Iris pigment epithelial cell (primary cell): ENCODE data around the gene TMEM161B.
A peak's percentile ranks its signal among the peaks of the same experiment; 100 is the strongest.
"Not testable (repeated sequence)": the region's sequence is repeated elsewhere in the genome, so short reads cannot be mapped to it uniquely, and the experiment has no call there.

Experiments used
- DNase-seq: peaks from one replicate; pipeline ENCODE4 v3.0.0-alpha.2; 2011; ENCODE audit warnings: low read depth

The TMEM161B gene

DNA sequence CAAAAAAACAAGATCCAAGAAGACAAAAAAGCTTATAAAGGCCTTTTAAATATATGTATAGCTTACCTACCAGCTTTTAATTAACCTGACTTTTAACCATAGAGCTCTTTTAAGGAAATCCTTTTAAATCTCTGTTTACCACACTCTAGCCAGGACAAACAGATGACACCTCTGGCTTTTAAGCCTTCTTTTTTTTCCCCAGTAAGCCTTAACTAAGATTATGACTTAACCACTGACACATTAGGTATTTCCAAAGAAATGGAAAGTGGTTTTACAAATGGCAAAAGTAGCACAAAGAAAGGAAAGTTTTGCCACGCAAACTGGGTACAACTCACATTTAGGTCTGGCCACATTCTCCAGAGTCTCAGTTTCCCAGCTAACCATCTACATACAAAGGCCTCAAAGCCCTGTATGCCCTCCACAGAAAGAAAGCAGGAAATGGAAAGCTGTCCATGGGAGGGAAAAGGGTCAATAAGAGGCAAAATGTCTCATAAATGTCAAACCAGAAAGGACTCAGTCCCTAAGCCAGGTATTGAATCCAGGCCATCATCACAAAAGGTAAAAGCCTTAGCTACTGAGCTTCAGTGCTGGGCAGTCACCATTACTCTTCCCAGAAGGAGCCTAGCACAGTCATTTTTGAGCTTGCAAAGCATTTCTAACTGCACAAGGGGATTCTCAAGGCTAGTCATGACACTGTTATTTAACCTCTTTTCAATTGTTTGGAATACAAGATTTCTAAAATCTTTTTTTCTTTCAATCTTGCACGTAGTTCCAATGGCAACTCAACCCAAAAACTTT is 19.7 kb downstream of the TMEM161B start:
- DNase-seq, result no peak

DNA sequence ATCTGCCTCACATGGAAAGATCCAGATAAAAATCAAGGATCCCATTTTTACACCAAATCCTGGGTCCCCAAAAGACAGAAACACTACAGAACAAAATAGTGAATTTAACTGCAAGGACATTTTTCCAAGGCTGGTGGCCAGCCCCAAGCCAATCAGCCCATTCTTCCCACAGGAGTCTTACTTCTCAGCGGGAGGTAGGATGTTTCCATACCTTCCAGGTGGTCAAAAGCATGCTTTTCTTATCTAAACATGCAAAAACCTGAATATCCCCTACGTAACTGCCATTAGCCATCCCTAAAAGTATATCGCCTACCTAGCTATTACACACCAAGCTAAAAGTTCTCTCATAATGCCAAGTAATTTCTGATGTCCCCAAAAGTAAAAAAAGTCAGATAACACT is 20.6 kb downstream of the TMEM161B start:
- no peak for DNase-seq

DNA sequence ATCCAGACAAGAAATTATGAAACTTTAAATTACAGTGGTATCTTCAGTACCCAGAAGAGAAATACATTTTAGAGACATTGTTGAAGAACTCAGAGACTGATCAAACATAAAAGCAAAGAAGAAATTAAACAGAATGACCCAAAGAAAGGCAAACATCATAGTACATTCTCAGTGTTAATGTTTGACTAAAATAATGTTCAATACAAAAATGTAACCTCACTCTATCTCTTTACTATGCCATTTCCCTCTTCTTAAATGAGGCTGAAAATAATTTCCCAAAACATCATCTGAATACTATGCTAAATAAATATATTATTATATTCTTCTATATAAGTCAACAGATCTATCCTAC is 22.8 kb downstream of the TMEM161B start:
- DNase-seq, result no peak

DNA sequence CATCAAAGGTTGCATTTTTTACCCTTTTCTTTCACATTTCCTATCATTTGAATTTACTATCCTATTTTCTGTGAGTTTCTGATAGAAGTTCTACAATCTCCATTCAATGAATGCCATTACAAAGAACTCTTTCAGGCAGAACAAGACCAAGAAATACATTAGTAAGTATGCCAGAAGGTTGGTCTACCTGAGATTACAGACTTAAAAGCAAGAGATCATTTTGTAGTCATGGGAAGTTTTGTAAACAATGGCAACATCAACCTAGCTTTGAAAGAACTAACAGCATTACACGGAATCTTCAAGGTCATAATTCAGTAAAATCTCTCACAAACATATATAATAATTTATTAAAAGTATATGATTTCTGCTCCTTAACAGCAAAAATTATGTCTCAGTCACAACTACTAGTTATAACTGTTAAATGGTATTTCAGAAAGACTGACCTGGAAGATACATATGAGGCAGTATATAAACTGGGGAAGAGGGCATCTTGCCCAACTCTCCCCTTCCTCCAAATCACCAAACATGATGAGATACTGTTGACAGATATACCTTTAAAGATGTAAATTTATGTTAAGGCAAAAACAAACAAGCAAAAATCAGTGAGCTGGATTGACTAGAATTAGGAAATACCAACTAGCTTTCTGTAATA is 23.3 kb downstream of the TMEM161B start:
- no peak for DNase-seq

DNA sequence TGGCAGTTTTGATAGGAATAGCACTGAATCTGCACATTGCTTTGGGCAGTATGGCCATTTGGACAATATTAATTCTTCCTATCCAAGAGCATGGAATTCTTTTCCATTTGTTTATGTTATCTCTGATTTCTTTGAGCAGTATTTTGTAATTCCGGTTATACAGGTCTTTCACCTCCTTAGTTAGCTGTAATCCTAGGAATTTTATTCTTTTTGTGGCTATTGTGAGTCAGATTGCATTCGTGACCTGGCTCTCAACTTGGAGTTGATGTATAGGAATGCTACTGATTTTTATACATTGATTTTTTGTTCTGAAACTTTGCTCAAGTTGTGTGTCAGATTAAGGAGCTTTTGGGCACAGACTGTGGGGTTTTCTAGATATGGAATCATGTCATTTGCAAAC is 24.0 kb downstream of the TMEM161B start:
- peak; percentile 45 for DNase-seq

DNA sequence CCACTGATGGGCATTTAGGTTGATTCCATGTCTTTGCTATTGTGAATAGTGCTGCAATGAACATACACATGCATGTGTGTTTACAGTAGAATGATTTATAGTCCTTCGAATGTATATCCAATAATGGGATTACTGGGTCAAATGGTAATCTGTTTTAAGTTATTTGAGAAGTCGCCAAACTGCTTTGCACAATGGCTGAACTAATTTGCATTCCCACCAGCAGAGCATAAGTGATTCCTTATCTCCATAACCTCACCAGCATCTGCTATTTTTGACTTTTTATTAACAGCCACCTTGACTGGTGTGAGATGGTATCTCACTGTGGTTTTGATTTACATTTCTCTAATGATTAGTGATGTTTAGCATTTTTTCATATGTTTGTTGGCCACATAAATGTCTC is 25.2 kb downstream of the TMEM161B start:
- not testable (repeated sequence) for DNase-seq

DNA sequence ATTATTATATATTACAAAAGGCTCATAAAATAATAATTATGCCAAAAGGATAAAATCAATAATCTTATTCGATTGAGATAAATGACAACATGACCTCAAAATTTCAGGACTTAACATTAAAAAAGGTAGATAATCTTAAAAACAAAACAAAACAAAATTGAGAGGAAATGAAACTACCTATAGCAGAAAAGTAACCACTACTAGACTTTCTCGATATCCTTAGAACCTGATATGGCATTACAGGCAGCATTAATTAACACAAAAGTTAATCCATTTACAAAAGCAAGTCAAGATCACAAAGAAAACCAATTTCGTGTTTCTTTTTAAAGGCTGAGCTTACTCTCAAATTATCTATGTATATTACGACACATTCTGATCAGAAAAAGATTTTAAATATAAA is 29.9 kb downstream of the TMEM161B start:
- DNase-seq, result no peak

DNA sequence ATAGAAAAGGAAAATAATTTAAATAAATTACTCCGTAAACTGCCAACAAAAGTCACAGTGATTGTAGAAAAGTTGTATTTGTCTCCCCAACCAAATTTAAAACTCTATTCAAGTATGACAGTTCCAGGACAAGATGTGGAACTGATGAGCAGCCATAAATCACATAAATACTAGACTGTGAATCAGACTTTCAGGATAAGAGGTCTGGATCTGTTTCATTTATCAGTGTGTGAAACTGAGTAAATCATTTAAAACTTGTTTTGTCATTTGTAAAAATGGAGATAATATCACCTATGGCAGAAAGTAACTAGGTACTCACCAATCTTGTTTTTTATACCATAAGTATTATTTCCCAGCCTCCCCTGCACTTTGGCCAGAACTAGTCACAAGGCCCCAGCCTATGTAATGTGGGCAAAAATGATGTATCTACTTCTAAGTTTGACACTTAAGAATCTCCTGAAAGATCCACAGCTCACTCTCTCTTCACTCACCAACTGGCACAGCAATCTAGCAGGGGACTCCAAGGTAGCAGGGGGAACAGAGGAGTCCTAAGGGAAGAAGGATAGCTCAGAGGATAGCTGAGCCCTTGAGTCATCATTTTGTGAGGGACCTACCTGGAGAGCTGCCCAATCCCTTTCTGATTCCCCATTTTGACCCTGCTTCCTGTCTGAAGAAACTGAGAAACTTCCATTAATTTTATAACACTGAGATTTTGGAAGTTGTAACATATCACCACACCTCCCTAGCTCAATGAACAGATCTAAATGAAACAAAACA is 31.6 kb downstream of the TMEM161B start:
- DNase-seq, result peak; percentile 49

DNA sequence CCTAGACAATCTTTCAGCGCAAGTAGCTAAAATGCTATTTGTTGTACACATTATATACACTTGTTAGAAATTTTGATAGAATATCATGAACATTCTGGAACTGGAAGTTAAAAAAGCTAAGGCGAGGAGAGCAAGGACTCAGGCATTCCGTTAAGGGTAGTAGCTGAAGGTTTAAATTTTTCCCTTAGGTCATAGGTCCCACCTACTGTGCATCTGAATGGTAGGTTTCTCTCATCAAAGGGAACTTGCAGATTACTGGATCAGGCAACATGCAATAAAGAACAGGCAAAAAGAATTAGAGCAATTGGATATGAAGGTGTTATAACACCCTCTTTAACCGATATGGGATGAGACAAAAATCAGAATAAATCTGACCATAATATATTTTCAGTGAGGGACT is 32.8 kb downstream of the TMEM161B start:
- DNase-seq, result no peak

DNA sequence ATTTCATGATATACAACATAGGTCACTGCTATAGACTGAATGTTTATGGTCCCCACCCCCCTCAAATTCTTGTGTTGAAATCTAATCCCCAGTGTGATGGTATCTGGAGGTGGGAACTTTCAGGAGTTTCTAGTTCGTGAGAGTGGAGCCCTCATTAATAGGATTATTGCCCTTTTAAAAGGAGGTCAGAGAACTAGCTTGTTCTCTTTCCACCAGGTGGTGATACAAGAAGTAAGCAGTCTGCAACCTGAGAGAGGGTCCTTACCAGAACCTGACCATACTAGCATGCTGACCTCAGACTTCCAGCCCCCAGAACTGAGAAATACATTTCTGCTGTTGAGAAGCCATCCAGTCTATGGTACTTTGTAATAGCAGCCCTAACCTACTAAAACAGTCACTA is 33.3 kb downstream of the TMEM161B start:
- DNase-seq, result no peak

DNA sequence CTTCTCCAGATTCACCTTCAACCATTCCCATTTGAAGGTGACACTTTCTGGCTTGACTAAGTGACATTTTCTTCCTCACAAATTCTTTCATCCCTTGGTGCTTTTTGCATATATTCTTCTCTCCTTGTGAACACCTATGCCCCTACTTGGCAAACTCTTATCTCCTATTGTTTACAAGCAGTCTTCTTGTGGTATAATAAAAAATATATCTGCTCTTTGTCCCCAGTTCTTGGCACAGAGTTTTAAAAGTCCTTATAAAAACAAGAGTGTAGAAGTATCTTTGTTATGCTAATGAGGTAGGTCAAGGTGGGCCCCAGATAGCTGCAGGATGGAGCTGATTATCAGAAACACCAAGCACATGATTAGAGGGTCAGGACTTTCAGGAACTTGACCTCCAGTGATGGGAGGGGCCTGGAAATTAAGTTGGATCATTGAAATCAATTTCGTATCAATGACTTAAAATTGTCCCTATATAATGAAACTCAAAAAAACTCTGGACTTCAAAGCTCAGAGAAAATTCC is 38.0 kb downstream of the TMEM161B start:
- no peak for DNase-seq

DNA sequence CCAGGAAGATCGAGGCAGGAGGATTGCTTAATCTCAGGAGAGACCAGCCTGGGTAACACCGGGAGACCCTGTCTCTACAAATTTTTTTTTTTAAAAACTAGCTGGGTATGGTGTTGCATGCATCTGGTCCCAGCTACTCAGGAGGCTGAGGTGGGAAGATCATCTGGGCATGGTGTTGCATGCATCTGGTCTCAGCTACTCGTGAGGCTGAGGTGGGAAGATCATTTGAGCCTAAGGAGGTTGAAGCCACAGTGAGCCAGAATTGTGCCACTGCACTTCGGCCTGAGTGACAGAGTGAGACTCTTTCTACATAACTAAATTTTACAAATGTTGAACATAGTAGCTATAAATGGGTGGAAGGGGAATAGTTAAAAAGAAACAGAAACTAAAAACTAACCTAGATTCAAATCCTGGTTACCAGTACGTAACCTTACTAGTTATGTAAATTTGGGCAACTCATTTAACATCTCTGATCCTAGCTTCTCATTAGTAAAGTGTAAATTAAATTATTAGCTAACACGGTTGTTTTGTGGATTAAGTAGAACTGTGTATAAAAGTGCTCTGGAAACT is 41.7 kb downstream of the TMEM161B start:
- DNase-seq, result no peak

DNA sequence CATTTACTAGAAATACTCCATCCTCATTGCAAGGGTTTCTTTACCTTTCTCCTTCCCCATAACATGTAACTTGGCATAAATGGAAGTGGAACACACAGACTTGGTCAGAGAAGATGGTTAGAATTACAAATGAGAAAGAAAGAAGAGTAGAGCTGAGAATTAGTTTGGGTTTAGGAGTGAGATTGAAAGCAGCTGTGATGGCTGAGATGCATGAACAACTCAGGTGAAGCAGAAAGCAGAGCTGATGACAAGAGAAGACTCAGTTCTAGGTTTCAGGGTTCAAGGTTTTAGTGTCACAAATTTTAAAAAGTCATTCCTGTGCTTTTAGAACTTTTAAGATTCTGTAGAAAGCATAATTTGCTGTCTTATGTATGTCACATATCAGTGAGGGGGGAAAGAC is 54.0 kb downstream of the TMEM161B start:
- no peak for DNase-seq

DNA sequence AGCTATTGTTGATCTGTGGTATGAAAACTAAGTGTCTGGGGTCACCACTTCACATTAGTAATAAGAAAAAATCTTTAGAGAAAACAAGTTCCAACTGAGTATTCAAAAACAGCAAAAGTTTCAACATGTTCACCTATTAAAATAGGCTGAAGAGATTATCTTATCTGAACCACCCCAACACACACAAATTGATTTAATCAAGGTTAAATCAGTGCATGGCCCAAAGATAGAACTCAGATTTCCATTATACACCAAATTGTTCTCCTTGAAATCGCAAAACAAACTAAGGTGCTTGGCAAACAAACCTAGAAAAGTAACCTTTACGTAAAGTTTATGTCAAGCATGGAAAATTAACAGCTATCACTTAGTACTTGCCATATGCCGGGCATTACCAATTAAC is 61.1 kb downstream of the TMEM161B start:
- no peak for DNase-seq

DNA sequence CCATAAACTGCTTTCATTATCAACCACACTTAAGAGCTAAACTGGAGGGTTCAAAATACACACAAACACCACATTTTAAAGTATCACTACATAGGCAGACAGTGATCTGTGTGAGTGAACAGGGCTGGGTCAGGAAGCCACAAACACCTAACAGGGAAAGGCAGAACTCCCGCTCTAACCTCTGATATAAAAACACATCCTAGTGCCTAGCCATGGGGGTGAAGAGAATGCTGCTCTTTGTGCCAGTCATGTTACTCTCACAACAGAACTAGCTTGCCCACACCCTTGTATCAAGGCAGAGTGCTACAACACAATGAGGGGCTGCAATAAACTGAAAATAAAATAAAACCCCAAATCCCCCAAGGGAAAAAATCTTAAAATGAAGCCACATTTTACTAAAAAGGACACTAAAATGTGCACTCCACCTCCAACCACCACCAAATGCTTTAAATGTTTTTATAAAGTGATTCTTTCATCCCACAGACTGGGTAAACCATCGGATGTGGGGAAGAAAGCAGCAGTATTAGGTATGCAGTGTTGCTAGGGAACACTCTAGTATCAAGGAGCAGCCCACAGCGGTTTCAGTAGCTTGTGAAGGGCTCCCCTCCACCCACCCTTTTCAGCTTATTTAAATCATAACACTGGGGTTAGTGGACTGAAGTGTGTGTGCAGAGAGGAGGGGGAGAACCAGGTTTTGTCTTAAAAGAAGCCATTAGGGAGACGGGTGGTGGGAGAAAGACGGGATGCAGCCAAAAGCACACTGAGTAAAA is 64.5 kb downstream of the TMEM161B start:
- peak; percentile 6 for DNase-seq

DNA sequence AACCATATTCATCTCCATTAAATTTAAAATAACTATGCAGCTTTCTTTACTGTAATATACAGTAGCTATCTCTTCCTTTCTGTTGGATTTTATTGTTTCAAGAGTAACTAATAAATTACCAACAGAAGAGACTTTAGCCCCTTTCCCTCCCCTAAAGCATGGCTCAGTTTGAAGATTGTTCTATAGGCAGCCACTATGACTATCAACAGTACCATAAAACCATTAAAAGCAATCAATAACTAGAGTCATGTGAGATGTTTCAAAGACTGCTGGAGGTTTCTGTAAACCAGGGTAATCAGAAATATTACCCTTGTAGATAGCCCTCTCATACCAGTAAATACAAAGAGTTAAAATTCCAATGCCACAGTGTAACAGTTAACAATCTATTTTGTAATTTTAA is 73.0 kb downstream of the TMEM161B start:
- no peak for DNase-seq

DNA sequence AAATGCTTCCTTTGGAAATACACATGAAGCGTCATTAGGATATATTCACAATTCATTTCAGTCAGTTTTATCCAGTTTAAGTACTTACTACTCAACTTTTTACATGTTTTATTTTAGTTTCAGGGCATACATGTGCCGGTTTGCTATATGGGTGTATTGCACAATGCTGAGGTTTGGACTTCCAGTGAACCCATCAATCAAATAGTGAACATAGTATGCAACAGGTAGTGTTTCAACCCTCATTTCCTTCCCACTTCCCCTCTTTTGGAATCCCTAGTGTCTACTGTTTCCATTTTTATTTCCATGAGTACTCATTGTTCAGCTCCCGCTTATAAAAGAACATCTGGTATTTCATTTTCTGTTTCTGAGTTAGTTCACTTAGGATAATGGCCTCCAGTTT is 74.7 kb downstream of the TMEM161B start:
- DNase-seq, result peak; percentile 8

DNA sequence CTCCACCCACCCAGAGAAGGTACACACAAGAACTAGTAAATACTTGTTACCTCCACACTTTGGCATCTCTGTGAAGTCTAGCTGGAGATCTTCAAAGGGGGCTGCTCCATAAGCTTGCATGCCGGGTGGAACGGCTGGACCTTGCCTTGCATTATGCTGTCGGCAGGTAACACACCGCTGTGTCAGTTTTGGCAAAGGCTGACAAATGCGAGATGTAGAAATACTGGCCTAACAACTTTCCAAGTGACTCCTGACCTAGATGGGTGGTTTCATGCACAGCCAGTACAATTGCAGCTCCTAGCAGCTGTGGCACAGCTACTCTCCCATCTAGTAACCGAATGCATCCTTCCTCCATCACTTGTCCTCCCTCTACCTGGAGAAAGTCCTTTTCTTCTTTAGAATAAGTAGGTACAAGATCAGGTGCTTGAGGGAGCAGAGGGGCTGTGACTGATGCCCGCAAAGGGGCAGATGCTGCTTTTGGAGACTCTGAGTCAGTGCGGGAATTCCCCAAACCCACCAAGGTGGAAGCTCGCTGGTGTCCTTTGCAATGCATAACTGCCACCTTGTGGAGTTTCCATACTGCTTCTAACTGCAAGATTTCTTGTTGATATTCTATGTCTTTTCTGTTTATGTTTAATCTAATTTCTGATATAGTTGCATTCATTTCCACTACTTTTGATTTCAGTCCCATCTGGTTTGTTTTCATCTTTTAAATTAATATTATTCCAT is 78.4 kb downstream of the TMEM161B start:
- no peak for DNase-seq

DNA sequence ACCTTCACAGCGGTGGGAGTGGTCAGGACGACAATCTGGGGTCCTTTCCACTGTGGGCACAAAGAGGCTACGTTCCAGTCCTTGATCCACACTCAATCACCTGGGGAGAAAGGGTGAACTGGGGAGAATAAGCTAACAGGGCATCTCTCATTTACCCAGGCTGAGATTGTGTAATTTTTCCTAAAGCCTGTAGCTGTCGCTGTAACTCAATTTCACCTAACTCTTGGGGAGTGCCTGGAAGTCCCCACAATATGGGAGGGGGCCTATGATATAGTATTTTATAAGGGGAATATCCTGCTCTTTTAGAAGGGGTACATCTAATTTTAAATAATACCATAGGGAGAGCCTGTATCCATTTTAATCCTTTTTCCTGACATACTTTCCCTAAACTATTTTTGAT is 79.2 kb downstream of the TMEM161B start:
- DNase-seq, result not testable (repeated sequence)

DNA sequence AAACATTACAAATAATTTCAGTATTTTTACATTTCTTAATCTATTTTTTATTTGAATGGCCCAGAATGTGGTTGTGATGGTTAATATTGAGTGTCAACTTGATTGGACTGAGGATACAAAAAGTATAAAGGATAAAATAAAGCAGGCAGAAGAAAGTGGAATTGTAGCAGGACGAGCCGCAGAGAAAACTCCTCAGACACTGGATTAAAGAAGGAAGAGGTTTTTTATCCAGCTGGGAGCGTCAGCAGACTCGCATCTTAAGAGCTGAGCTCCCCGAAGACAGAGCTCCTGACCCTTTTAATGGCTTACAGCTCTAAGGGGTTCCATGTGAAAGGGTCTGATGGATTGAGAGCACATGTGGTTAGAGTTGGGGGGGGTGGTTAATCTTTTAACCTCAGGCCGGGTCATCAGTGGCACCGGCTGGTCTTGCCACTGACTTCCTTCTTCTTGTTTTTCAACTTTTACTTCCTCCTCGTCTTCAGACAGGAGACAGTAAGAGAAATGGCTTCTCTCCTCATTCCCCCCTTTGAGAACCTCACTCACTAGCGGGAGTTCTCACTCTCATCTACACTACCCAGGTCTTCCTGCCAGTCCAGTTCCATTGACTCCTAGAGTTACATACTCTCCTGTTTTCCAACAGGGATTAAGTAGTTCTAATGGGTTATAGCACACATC is 80.0 kb downstream of the TMEM161B start:
- no peak for DNase-seq

DNA sequence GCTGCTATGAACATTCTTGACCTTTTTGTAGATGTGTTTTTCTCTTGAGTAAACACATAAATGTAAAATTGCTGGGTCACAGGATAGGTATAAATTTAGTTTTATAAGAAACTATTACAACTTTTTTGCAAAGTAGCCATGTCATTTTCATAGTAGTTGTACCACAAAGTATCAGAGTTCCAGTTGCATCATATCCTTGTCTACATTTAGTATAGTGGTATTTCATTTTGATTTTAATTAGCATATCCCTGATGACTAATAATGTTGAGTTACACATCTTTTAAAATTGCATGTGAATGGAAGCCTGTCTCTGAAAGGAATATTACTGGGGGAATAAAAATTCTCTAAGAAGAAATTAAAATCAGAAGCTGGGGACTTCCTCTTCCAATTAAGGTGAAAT is 85.4 kb downstream of the TMEM161B start:
- DNase-seq, result no peak
